Kidney (tissue), 14 donors: ENCODE data around the gene CCL13. TPM values are rescaled to one million over a fixed set of nuclear protein-coding genes. Genes with fewer than 3 reads are reported as not detected.
A peak's percentile ranks its signal among the peaks of the same experiment; 100 is the strongest.

Experiments
- DNase-seq, 5 donors: peaks; one replicate each; pipeline ENCODE4 v3.0.0-alpha.2; 2013 to 2020
- FAIRE-seq: peaks from 2 replicates; lab custom pipeline; 2012; peaks lifted over from hg19 to GRCh38; lab: Jason Lieb, UNC
- H3K27ac ChIP-seq, 2 donors: one replicate each; pipeline ENCODE4 v1.7.0; 2013; ENCODE audit warnings: low read depth in 2 of 2, low read length in 2 of 2, inconsistent platforms in 1 of 2
- H3K27me3 ChIP-seq: one replicate; pipeline ENCODE4 v1.7.1; 2013; ENCODE audit warnings: low read length, inconsistent platforms; ENCODE audit not compliant: control insufficient read depth, insufficient read depth
- H3K36me3 ChIP-seq, 3 donors: one replicate each; pipeline versions ENCODE4 v1.7.0 to v1.7.1; 2013; ENCODE audit warnings: low read length in 3 of 3, control low read depth in 1 of 3, inconsistent platforms in 1 of 3; ENCODE audit not compliant: insufficient read depth in 3 of 3, control insufficient read depth in 2 of 3
- H3K4me1 ChIP-seq, 3 donors: one replicate each; pipeline versions ENCODE4 v1.7.0 to v1.7.1; 2013; ENCODE audit warnings: low read length in 3 of 3, inconsistent platforms in 1 of 3, low read depth in 1 of 3; ENCODE audit not compliant: control insufficient read depth in 2 of 3, insufficient read depth in 2 of 3
- H3K4me3 ChIP-seq, 3 donors: one replicate each; pipeline versions ENCODE4 v1.7.0 to v1.8.1; 2013; ENCODE audit warnings: low read length in 3 of 3, control low read depth in 1 of 3, inconsistent platforms in 1 of 3
- H3K9ac ChIP-seq, 3 donors: one replicate each; pipeline versions ENCODE4 v1.7.0 to v1.7.1; 2013; ENCODE audit warnings: low read length in 3 of 3, control low read depth in 1 of 3, inconsistent platforms in 1 of 3
- H3K9me3 ChIP-seq, 3 donors: one replicate each; pipeline versions ENCODE4 v1.7.0 to v1.7.1; 2013; ENCODE audit warnings: low read length in 3 of 3, control low read depth in 1 of 3, inconsistent platforms in 1 of 3; ENCODE audit not compliant: control insufficient read depth in 2 of 3, insufficient read depth in 1 of 3
- CTCF ChIP-seq: IDR thresholded peaks from 3 replicates; pipeline ENCODE4 v1.5.1; 2012; ENCODE audit warnings: mild to moderate bottlenecking, moderate library complexity, borderline replicate concordance; ENCODE audit not compliant: insufficient read depth; ENCODE audit errors: extremely low read depth
- intact Hi-C: fragments of 100-400 bp; cut with DNase I; formaldehyde crosslinking; loops from one replicate; pipeline ENCODE4 v1.11.1; 2022
- polyA plus RNA-seq: library from polyadenylated mRNA; stranded (reverse); fragments of 350-450 nt; fragmentation: Illumina TruSeq; extraction: RNeasy Lipid Tissue Mini Kit (QIAGEN cat#74804); gene quantifications from one replicate; pipeline ENCODE4 v1.2.3, GENCODE V29; 2014; ENCODE audit warnings: low read depth, low replicate concordance; ENCODE audit not compliant: insufficient read depth
- total RNA-seq: library from RNA; stranded (reverse); fragmentation: NEBNext Ultra II Directional; extraction: Animal tissue kit (Norgen Biotek cat#: 25700); gene quantifications from one replicate; pipeline ENCODE4 v1.2.1, GENCODE V29; 2021
- donor health status: control.
- donor health status: control.
- donor health status: control.
- donor health status: control.
- donor health status: control.
- donor health status: DM: yes; HTN: yes; CAD: no.
- donor health status: Normal renal cell carcinoma (clear cell type).

The CCL13 gene
- total and polyA plus RNA-seq, 2 donors from 2014 or later, result 1.1 TPM; not detected in 1

GRCh38 chr17:34314279-34314678 is 42.0 kb upstream of the CCL13 start:
- Histone ChIP-seq H3K9me3 (no peaks in the 10 kb centered on the region), H3K27ac (peak overlapping the region in 1 of 2 donors; percentile 20), H3K9ac (no peak overlapping the region), H3K4me1 (peaks cover 0 to 5% (median 0%) of the 10 kb centered on the region in 3 donors), H3K36me3 (no peaks in the 10 kb centered on the region), H3K27me3 (no peaks in the 10 kb centered on the region), H3K4me3 (no peak overlapping the region)
- FAIRE-seq, result no peak
- TF ChIP-seq CTCF, result no peak
- intact Hi-C loops, result loop anchor here (10.0 kb wide), 1 partner anchor 59 kb away; the partner anchor contains the start of gene CCL2
- peak in 1 of 5 donors; percentile 23 for DNase-seq

DNA sequence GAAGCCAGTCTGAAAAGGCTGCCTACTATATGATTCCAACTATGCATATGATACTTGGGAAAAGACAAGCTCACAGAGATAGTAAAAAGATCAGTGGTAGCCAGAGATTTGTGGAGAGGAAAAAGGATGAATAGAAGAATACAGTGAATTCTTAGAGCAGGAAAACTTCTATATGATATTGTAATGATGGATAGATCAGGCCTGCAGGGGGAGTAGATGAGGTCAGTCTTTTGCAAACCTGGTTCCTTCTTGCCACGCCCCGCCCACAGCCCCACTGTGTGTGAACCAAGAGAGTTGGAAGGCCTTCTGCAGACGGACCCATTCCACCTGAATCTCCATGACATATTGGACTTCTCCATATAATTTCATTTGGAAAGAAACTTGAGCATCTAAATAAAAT is 37.8 kb upstream of the CCL13 start:
- H3K4me3 ChIP-seq, result no peak overlapping the region
- peaks cover 0 to 3% (median 0%) of the 10 kb centered on the region in 3 donors for H3K4me1 ChIP-seq
- TF ChIP-seq CTCF, result no peak
- DNase-seq (no peak), FAIRE-seq (no peak)
- no peaks in the 10 kb centered on the region for H3K27me3 ChIP-seq
- no peak overlapping the region for H3K27ac ChIP-seq
- no peak overlapping the region for H3K9ac ChIP-seq
- no peaks in the 10 kb centered on the region for H3K36me3 ChIP-seq
- intact Hi-C loops, result loop anchor here (10.0 kb wide), 1 partner anchor 64 kb away; the partner anchor contains the start of gene CCL2
- H3K9me3 ChIP-seq, result no peaks in the 10 kb centered on the region

DNA sequence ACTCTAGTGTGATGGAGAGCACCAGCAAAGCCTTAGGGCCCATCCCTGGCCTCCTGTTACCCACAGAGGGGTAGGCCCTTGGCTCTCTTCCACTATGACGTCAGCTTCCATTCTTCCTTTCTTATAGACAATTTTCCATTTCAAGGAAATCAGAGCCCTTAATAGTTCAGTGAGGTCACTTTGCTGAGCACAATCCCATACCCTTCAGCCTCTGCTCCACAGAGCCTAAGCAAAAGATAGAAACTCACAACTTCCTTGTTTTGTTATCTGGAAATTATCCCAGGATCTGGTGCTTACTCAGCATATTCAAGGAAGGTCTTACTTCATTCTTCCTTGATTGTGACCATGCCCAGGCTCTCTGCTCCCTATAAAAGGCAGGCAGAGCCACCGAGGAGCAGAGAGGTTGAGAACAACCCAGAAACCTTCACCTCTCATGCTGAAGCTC is 37.2 kb upstream of the CCL13 start, which contains the start of gene CCL8:
CCL8 (plus strand) TSS at position 397 of the 445 bp plus-strand sequence. CDS start 67 bp downstream, outside the sequence.
- H3K27ac ChIP-seq, result no peak within 1 kb of the TSS
- H3K27me3 ChIP-seq, result no peaks in the 10 kb centered on the region
- TF ChIP-seq CTCF, result no peak
- H3K36me3 ChIP-seq, result no peaks in the 10 kb centered on the region
- FAIRE-seq, result no peak
- DNase-seq, result no peak
- H3K4me1 ChIP-seq, result no peaks in the 10 kb centered on the region
- intact Hi-C loops, result loop anchor here (10.0 kb wide), 1 partner anchor 64 kb away; the partner anchor contains the start of gene CCL2
- no peak within 1 kb of the TSS for H3K4me3 ChIP-seq
- H3K9ac ChIP-seq, result no peak within 1 kb of the TSS
- H3K9me3 ChIP-seq, result peaks cover 0 to 3% (median 0%) of the 10 kb centered on the region in 3 donors
